ENCODE data around the gene C1QB.
"Not testable (repeated sequence)": the region's sequence is repeated elsewhere in the genome, so short reads cannot be mapped to it uniquely, and the experiment has no call there.

GRCh38 chr1:22676151-22676550, 23.1 kb downstream of the C1QB start:
- TF ChIP-seq CTCF (IDR thresholded peaks at IDR 0.05; ENCODE audit: low read depth, low read length); EZH2phosphoT487 (IDR thresholded peaks at IDR 0.05; ENCODE audit: low read depth): not testable (repeated sequence)
